IPS DF 6.9 (cell line): ENCODE measurements around the gene STX7.

ENCODE experiments used
- DNase-seq: peaks from one replicate; pipeline ENCODE4 v3.0.0-alpha.2; 2013; ENCODE audit warnings: low read depth, low spot score
- H3K27ac ChIP-seq: one replicate; pipeline ENCODE4 v1.5.1; 2013; ENCODE audit warnings: low read length, control low read depth
- H3K27me3 ChIP-seq: 2 replicates; pipeline ENCODE4 v1.6.1; 2013; ENCODE audit warnings: mild to moderate bottlenecking, low read length; ENCODE audit not compliant: control insufficient read depth, insufficient read depth
- H3K36me3 ChIP-seq: 2 replicates; pipeline ENCODE4 v1.6.1; 2013; ENCODE audit warnings: low read length; ENCODE audit not compliant: control insufficient read depth, insufficient read depth
- H3K4me1 ChIP-seq: 2 replicates; pipeline ENCODE4 v1.6.1; 2013; ENCODE audit warnings: low read length; ENCODE audit not compliant: control insufficient read depth, insufficient read depth
- H3K4me3 ChIP-seq: 2 replicates; pipeline ENCODE4 v1.5.1; 2013; ENCODE audit warnings: mild to moderate bottlenecking, low read length
- H3K9me3 ChIP-seq: 2 replicates; pipeline ENCODE4 v1.6.1; 2013; ENCODE audit warnings: low read length, inconsistent platforms; ENCODE audit not compliant: control insufficient read depth, insufficient read depth
- WGBS: extraction: QIAGEN DNeasy Blood & Tissue Kit; methylation state at CpG from one replicate; pipeline ENCODE4 v1.1.7; 2013; ENCODE audit warnings: mixed read lengths, missing lambda C conversion rate; ENCODE audit not compliant: insufficient read length, insufficient coverage; 5-methylcytosine and 5-hydroxymethylcytosine counted together

STX7 gene

GRCh38 chr6:132506869-132507808 is 5.8 kb downstream of the STX7 start:
- DNase-seq, result no peak
- Histone ChIP-seq H3K4me3 (no peak overlapping the region), H3K4me1 (no peaks in the 10 kb centered on the region), H3K9me3 (no peaks in the 10 kb centered on the region), H3K27me3 (no peaks in the 10 kb centered on the region), H3K27ac (no peak overlapping the region), H3K36me3 (no peaks in the 10 kb centered on the region)
- WGBS, result no CpG with 5 or more reads among the region's 5 CpGs

GRCh38 chr6:132506461-132506860 is 6.5 kb downstream of the STX7 start:
- Histone ChIP-seq H3K27me3 (no peaks in the 10 kb centered on the region), H3K36me3 (no peaks in the 10 kb centered on the region; the same call in 1 of the 2 replicates), H3K27ac (no peak overlapping the region), H3K9me3 (no peaks in the 10 kb centered on the region), H3K4me1 (no peaks in the 10 kb centered on the region), H3K4me3 (no peak overlapping the region)
- DNase-seq, result no peak
- no CpG with 5 or more reads among the region's 2 CpGs for WGBS

GRCh38 chr6:132505158-132505557 is 7.8 kb downstream of the STX7 start:
- H3K4me1 ChIP-seq, result no peaks in the 10 kb centered on the region
- no CpG with 5 or more reads among the region's 1 CpG for WGBS
- no peak overlapping the region for H3K4me3 ChIP-seq
- no peaks in the 10 kb centered on the region for H3K9me3 ChIP-seq
- no peaks in the 10 kb centered on the region for H3K27me3 ChIP-seq
- no peak overlapping the region for H3K27ac ChIP-seq
- no peak for DNase-seq
- peaks cover 2% of the 10 kb centered on the region; the same call in 1 of the 2 replicates for H3K36me3 ChIP-seq

- Histone ChIP-seq H3K27ac (no peak overlapping the region), H3K36me3 (peaks cover 2% of the 10 kb centered on the region; the same call in 1 of the 2 replicates), H3K9me3 (no peaks in the 10 kb centered on the region), H3K4me3 (no peak overlapping the region), H3K27me3 (no peaks in the 10 kb centered on the region), H3K4me1 (no peaks in the 10 kb centered on the region)
- DNase-seq, result no peak
- WGBS, result no CpG with 5 or more reads among the region's 5 CpGs
Observed at GRCh38 chr6:132504757-132505156, 8.2 kb downstream of the STX7 start.

GRCh38 chr6:132499757-132500156 is 13.2 kb downstream of the STX7 start:
- no peak for DNase-seq
- Histone ChIP-seq H3K27ac (no peak overlapping the region), H3K4me1 (no peaks in the 10 kb centered on the region), H3K27me3 (no peaks in the 10 kb centered on the region), H3K4me3 (no peak overlapping the region), H3K36me3 (peaks cover 2% of the 10 kb centered on the region; the same call in 1 of the 2 replicates), H3K9me3 (no peaks in the 10 kb centered on the region)
- no CpG with 5 or more reads among the region's 4 CpGs for WGBS

GRCh38 chr6:132498638-132499037 is 14.3 kb downstream of the STX7 start:
- H3K36me3 ChIP-seq, result peaks cover 2% of the 10 kb centered on the region; the same call in 1 of the 2 replicates
- no peaks in the 10 kb centered on the region for H3K27me3 ChIP-seq
- no CpG with 5 or more reads among the region's 3 CpGs for WGBS
- DNase-seq, result no peak
- H3K27ac ChIP-seq, result no peak overlapping the region
- no peak overlapping the region for H3K4me3 ChIP-seq
- no peaks in the 10 kb centered on the region for H3K9me3 ChIP-seq
- H3K4me1 ChIP-seq, result no peaks in the 10 kb centered on the region

- H3K9me3 ChIP-seq, result no peaks in the 10 kb centered on the region
- H3K4me3 ChIP-seq, result no peak overlapping the region
- no peak for DNase-seq
- WGBS, result no CpG with 5 or more reads among the region's 4 CpGs
- peaks cover 2% of the 10 kb centered on the region; the same call in 1 of the 2 replicates for H3K36me3 ChIP-seq
- H3K4me1 ChIP-seq, result no peaks in the 10 kb centered on the region
- H3K27me3 ChIP-seq, result no peaks in the 10 kb centered on the region
- H3K27ac ChIP-seq, result no peak overlapping the region
Observed at GRCh38 chr6:132496519-132497180, 16.3 kb downstream of the STX7 start.

GRCh38 chr6:132495604-132496079 is 17.3 kb downstream of the STX7 start:
- Histone ChIP-seq H3K27me3 (no peaks in the 10 kb centered on the region), H3K4me1 (no peaks in the 10 kb centered on the region), H3K36me3 (no peaks in the 10 kb centered on the region; the same call in 1 of the 2 replicates), H3K9me3 (no peaks in the 10 kb centered on the region), H3K4me3 (no peak overlapping the region), H3K27ac (no peak overlapping the region)
- DNase-seq, result no peak
- no CpG with 5 or more reads among the region's 2 CpGs for WGBS

- WGBS, result no CpG with 5 or more reads among the region's 2 CpGs
- H3K4me3 ChIP-seq, result no peak overlapping the region
Observed at GRCh38 chr6:132494954-132495353, 18.0 kb downstream of the STX7 start.

GRCh38 chr6:132491881-132492280 is 21.0 kb downstream of the STX7 start:
- no peak overlapping the region for H3K4me3 ChIP-seq
- no peak overlapping the region for H3K27ac ChIP-seq
- H3K27me3 ChIP-seq, result no peaks in the 10 kb centered on the region
- no peak for DNase-seq
- no peaks in the 10 kb centered on the region for H3K9me3 ChIP-seq
- H3K36me3 ChIP-seq, result no peaks in the 10 kb centered on the region; the same call in 1 of the 2 replicates
- no peaks in the 10 kb centered on the region for H3K4me1 ChIP-seq
- WGBS, result no CpG with 5 or more reads among the region's 1 CpG

More at GRCh38 chr6:132494954-132495353, 18.0 kb downstream of the STX7 start:
- Histone ChIP-seq H3K27ac (no peak overlapping the region), H3K4me1 (no peaks in the 10 kb centered on the region), H3K9me3 (no peaks in the 10 kb centered on the region), H3K36me3 (no peaks in the 10 kb centered on the region; the same call in 1 of the 2 replicates), H3K27me3 (no peaks in the 10 kb centered on the region)
- DNase-seq, result no peak
